Measurements from ENCODE around the gene SCAI.
A peak's percentile ranks its signal among the peaks of the same experiment; 100 is the strongest.
"Not testable (repeated sequence)": the region's sequence is repeated elsewhere in the genome, so short reads cannot be mapped to it uniquely, and the experiment has no call there.

SCAI gene

GRCh38 chr9:124940894-124941678 is 202.2 kb downstream of the SCAI start, which contains the start of gene GOLGA1:
GOLGA1 (minus strand) TSS chr9:124941083; CDS start chr9:124938711, 2,372 bp downstream.
- peak; percentile 77 to 92 for DNase-seq

DNA sequence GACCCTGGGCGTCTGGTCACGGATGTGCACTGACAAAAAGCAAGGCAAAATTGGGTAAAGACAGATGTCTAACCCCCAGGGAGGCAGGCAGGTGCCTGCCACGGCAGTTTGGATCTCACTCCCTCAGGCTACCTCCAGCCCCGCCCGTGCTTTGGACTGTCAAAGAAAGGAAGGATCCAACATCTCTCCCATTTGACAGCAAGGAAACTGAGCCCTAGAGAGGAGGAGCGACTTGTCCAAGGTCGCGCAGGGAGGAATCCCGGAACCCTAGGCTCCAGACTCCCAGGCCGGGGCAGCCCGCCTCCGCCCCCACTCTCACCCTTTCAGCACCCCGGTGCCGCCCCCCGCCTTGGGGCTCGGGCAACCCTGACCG is 202.8 kb downstream of the SCAI start:
- DNase-seq, result no peak

DNA sequence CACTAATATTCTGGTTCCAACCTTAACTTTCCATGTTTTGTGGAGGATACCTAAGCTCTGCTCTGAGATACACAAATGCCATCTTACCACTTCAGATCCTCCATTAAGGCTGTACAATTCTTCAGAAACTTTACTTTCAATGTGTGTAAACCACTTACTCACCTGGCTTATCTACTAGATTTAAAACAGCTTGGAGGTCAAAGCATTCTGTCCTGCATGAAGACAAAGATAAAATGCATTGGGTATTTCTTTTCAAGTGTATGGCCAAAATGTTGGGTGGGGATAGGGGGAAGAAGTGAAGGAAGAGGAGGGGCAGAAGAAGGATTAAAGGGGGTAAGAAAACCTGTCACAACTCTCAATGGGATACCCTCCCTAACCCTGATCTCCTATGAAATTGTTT is 203.4 kb downstream of the SCAI start:
- no peak for DNase-seq

DNA sequence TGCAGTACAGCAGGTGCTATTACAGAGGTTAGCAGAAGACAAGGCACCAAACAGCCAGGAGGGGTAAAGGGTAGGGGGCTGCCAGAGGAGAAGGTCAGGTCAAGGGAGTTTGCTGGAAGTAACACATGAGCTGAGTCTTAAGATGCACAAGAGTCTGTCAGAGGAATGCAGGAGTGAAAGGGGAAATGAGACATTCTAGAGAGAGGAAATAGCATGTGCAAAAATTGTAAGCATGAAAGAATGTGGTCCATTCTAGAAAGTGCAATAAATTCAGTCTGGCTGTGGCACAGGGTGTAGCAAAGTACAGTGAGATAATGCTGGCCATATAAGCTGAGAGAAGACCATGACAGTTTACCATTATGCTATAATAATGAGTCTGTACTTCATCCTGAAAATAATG is 209.0 kb downstream of the SCAI start:
- no peak for DNase-seq

- no peak for DNase-seq
Measured at GRCh38 chr9:124932333-124932732, 211.0 kb downstream of the SCAI start.

DNA sequence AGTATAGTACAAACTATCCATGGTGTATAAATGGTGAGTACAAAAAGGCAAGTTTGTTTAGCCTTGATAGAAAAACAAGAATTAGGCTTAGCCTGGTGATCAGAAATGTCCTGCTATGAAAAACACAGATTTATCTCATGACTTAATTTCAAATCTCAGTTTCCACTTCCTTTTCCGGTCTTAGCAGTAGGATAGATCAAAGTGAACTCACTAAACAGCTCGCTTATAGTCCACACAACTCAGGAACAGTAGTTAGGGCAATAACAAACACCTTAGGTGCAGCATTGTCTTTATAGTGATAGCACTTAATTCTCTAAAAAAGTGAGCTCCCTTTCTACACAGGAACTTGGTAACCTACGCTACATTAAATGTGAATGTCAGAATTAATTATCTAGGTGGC is 213.9 kb downstream of the SCAI start:
- DNase-seq, result no peak

DNA sequence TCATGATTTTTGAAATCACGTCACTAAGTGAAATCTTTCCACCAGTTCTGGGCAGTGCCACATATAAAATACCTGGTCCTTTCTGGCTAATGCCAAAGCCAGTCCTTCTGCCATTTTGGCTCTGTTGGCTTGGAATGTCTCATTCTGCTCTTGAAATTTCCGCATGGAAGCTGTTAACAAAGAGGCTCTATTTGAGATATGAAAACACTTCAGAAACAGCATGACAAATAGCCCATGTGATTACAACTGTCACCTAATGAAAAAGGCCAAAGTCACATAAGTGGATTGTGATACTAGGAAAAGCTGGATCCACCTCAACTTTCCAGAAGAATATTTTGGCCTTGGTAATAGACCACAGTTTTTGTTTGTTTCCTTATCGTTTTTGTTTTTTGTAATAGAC is 215.2 kb downstream of the SCAI start:
- DNase-seq, result no peak

GRCh38 chr9:124920394-124920793 is 222.9 kb downstream of the SCAI start:
- DNase-seq, result not testable (repeated sequence)

GRCh38 chr9:124914753-124915405 is 228.4 kb downstream of the SCAI start:
- DNase-seq, result no peak

DNA sequence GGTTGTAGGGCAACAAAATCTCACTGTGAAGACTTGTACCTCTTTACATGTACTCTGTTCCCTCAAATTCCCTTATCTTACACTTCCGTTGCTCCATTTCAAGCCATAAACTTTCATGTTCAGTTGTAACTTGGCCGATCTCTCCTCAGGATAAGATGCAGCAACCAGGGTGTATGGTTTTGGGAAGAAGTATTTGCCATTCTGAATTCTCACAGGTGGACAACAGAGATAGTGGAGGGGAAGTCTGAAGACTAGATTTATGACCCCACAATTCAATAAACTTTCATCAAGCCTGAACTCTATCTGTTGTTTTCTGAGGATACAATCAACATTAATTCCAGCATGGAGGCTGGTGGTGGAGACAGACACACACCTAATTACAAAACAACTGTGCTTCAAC is 229.9 kb downstream of the SCAI start:
- DNase-seq, result no peak

GRCh38 chr9:124911766-124912165 is 231.6 kb downstream of the SCAI start:
- no peak for DNase-seq

- DNase-seq, result no peak
Measured at GRCh38 chr9:124908098-124908497, 235.2 kb downstream of the SCAI start.

GRCh38 chr9:124906966-124907365 is 236.4 kb downstream of the SCAI start:
- no peak for DNase-seq

- no peak for DNase-seq
Measured at GRCh38 chr9:124899845-124900244, 243.5 kb downstream of the SCAI start.

- no peak for DNase-seq
Measured at GRCh38 chr9:124897570-124898460, 245.5 kb downstream of the SCAI start.

DNA sequence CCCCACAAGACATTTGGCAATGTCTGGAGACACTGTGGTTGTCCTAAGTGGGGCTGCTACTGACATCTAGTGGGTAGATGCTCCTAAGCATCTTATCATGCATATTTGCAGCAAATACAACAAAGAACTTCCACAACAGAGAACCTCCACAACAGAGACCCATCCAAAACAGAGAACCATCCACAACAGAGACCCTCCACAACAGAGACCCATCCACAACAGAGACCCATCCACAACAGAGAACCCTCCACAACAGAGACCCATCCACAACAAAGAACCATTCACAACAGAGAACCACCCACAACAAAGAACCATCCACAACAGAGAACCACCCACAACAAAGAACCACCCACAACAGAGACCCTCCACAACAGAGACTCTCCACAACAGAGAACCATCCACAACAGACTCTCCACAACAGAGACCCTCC is 248.6 kb downstream of the SCAI start:
- DNase-seq, result peak in 1 of 2 donors; percentile 54

DNA sequence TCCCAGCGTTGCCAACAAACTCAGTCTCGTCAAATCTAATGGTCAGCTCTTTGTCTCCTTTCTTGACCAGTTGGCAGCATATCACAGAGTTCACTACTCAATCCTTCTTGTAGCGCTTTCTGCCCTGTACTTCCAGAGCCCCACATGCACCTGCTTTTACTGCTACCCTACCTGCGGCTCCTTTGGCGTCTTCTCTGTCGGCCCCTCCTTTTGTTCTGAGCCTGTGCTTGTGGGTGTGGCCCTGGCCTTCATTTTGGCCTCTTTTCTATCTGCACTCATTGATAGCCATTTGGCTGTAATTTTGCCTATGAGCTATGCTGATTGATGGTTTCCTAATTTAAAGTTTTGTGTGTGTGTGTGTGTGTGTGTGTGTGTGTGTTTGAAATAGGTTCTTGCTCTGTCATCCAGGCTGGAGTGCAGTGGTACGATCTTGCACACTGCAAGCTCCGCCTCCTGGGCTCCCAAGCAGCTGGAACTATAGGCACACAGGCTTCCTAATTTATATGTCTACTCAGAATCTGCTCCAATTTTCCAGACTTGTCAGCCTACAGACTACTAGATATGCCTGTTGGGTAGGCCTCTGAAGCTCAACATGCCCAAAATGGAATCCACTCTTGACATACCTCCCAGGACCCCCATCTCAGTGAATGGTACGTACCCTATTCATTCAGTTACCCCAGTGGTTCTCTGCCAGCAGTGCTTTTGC is 249.1 kb downstream of the SCAI start:
- DNase-seq, result no peak
